ENCODE data around the gene MBLAC1. TPM values are rescaled to one million over a fixed set of nuclear protein-coding genes. Genes with fewer than 3 reads are reported as not detected.

MBLAC1 gene
- total and polyA plus RNA-seq, 9 of the 15 experiments (the other 6 are each of a cell fraction or from before 2014, with no cell fraction given) = 0.03 to 3.1 (median 0.52) TPM

GRCh38 chr7:100148559-100149328, 22.0 kb downstream of the MBLAC1 start, which contains the start of gene LAMTOR4 (continued):
- TF ChIP-seq SAFB (IDR thresholded peaks at IDR 0.05; ENCODE audit: borderline replicate concordance, low read depth, low read length) = no peak
- TF ChIP-seq CREB3 (tag; conservative IDR thresholded peaks at IDR 0.05; ENCODE audit: low read depth) = no peak
- TF ChIP-seq ETV6 (IDR thresholded peaks at IDR 0.05; ENCODE audit: borderline replicate concordance in 1 of 2, low read depth in 2 of 2, low read length in 1 of 2) = no peak
- no peak for TF ChIP-seq ETV6 (CRISPR knock-in tag; IDR thresholded peaks at IDR 0.05; ENCODE audit: borderline replicate concordance)
- no peak for TF ChIP-seq GATAD2B (IDR thresholded peaks at IDR 0.05; ENCODE audit: borderline replicate concordance)
- TF ChIP-seq PHTF2 (CRISPR knock-in tag; IDR thresholded peaks at IDR 0.05) = no peak
- no peak for TF ChIP-seq CHAMP1 (IDR thresholded peaks at IDR 0.05)
- TF ChIP-seq TBP (optimal IDR thresholded peaks at IDR 0.05; ENCODE audit: low read depth, low read length) = peak; percentile 73
- no peak for TF ChIP-seq ZBTB33 (CRISPR knock-in tag; IDR thresholded peaks at IDR 0.05)
- TF ChIP-seq TSHZ1 (CRISPR knock-in tag; IDR thresholded peaks at IDR 0.05) = no peak
- no peak for TF ChIP-seq NONO (IDR thresholded peaks at IDR 0.05; ENCODE audit: low read depth in 2 of 2, low read length in 1 of 2)
- no peak for TF ChIP-seq ADNP (tag; IDR thresholded peaks at IDR 0.05)
- TF ChIP-seq ZNF121 (CRISPR knock-in tag; conservative IDR thresholded peaks at IDR 0.05) = no peak
- TF ChIP-seq CBFA2T2 (conservative IDR thresholded peaks at IDR 0.05) = peak; percentile 82
- TF ChIP-seq TAF1 (IDR thresholded peaks at IDR 0.05; ENCODE audit: control insufficient read depth, extremely low read depth, insufficient read depth, low read length, severe bottlenecking) = peak; percentile 73
- TF ChIP-seq SREBF1 (IDR thresholded peaks at IDR 0.05; ENCODE audit: borderline replicate concordance, low read depth, low read length) = no peak
